HG03342 (cell line): ENCODE measurements around the gene FBXW7.

Experiments
- ATAC-seq: cut with Tn5 transposase; IDR thresholded peaks from one replicate; pipeline ENCODE4 v1.9.1; 2021; ENCODE audit warnings: mild to moderate bottlenecking, moderate library complexity; ENCODE audit not compliant: unreplicated experiment

The FBXW7 gene

DNA sequence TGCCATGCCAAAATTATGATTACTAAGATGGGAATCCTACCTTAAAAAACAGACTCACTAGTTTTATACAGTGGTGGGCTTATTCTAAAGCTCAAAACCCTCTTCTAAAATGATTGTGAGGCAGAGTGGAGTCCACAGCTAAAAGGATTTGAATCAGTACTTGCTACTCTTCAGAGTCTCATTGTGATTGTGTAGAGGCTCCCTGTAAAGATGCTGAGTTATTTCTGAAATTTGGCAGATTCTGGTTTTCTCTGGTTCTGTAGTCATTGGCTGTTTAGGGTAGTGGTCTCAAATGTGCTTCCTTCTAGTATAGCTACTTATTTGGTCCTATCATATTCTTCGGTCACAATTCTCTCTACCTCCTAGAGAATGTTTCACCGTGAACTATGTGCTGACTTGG lies 104.1 kb downstream of the FBXW7 start:
- ATAC-seq: no peak

DNA sequence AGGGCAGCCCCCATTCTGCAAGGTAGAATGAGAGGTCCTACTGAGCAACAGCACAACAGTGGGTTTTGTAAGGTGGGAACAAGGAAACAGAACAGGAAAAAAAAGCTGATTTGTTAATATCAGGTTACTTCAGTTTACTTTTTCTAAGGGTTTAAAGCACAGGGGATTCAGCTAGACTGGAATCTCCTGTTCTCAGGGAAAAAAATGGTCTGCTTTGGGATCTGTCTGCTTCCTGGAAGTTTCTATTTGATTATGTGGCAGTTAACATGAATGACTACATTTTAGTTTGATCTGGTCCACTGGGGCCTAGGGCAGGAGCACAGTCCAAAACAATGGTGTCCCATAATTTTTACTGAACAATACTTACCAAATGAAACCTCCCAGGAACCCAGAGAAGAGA lies 104.6 kb downstream of the FBXW7 start:
- ATAC-seq: no peak

GRCh38 chr4:152430507-152430906 lies 105.4 kb downstream of the FBXW7 start:
- ATAC-seq: no peak

- ATAC-seq: no peak
Observed at GRCh38 chr4:152427981-152428380, 107.9 kb downstream of the FBXW7 start.

DNA sequence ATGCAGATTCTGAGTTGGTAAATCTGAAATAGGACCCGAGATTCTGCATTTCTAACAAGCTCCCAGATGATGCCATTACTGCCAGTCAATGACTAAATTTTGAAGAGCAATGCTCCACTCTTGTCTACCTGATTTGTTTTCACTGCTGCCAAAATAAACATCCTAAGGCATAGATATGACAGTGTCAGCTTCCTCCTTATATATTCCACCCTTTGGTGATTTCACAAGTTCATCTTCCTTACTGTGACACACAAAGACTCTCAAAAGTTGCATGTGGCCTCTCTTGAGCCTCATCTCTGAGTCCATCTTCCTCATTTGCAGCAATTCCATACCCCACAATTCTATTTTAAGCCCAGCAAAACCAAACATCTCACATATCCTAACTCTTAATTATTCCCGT lies 110.9 kb downstream of the FBXW7 start:
- no peak for ATAC-seq

DNA sequence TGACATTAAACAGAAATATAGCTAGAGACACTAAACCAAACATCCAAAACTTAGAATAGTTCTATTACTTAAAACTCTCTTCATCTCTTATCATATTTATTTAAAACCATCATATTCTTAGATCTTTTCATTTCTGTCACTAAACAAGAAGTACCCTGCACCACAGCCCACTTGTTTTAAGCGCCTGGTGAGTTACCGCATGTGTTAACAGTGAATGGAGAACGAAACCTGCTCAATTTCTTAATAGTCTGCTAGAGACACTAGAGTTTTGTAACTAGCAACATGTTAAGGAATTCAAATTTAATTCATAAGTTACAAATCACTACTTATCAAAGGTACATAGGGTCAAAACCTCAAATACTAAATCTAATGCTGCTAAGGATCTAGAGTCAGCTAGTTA lies 111.5 kb downstream of the FBXW7 start:
- no peak for ATAC-seq

- ATAC-seq: no peak
Observed at GRCh38 chr4:152422817-152423320, 113.0 kb downstream of the FBXW7 start.

GRCh38 chr4:152421576-152421975 lies 114.3 kb downstream of the FBXW7 start:
- ATAC-seq: no peak

DNA sequence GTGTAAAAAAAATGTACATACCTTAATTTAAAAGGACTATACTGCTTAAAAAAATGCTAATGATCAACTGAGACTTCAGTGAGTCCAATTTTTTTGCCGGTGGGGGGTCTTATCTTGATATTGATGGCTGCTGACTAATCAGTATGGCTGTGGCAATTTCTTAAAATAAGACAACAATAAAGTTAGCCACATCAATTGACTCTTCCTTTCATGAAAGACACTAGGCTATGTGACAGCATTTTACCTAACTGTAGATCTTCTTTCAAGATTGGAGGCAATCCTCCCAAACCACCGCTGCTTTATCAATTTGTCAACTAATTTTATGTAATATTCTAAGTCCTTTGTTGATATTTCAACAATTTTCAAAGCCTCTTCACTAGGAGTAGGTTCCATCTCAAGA lies 116.1 kb downstream of the FBXW7 start:
- no peak for ATAC-seq

GRCh38 chr4:152417673-152418072 lies 118.2 kb downstream of the FBXW7 start:
- ATAC-seq: no peak

DNA sequence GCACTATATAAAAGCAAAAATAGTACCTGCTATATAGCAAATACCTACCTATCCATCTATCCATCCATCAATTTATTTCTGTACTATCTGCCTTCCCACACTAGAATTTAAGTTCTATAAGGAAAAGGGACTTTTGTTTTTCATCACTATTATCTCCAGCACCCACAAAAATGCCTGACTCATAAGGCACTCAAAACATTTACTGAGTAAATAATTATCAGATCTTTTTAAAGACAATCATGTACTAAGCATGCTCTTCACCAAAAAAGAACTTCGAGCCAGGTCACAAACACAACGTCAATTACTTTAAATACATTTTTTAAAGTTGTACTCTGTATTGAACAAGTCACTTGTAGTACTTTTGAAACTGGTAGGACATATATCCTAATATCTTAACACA lies 119.9 kb downstream of the FBXW7 start:
- ATAC-seq: no peak

- ATAC-seq: peak; percentile 49
Observed at GRCh38 chr4:152408514-152409327, 127.2 kb downstream of the FBXW7 start.

DNA sequence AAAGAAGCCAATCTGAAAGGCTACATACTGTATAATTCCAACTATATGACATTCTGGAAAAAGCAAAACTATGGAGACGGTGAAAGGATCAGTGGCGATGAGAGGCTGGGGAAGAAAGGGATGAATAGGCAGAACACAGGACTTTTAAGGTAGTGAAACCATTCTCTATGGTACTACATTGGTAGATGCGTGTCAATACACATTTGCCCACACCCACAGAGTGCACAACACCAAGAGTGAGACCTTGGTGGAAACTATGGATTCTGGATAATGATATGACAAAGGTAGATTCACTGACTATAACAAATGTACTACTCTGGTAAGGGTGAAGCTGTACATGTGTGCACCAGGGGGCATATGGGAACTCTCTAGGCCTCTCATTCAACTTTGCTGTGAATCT lies 134.5 kb downstream of the FBXW7 start:
- ATAC-seq: no peak

GRCh38 chr4:152399246-152399645 lies 136.6 kb downstream of the FBXW7 start:
- ATAC-seq: no peak

DNA sequence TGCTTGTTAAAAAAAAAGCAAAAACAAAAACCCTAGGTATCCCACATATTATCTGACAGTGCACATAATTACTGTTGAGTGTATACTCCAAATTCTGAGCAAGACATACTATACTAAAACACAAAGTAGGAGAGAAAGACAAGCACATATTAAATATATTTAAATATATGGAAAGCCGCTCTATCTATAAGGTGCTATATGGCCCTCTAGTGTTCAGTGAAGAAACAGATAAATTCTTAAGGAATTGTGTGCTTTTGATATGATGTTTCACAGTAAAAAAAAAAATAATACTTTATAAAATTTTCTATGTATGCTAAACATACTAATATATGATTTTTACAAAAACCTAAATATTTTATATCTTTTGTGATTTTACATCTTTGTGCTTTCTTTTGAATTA lies 137.8 kb downstream of the FBXW7 start:
- ATAC-seq: no peak

GRCh38 chr4:152394791-152395190 lies 141.1 kb downstream of the FBXW7 start:
- no peak for ATAC-seq

- ATAC-seq: no peak
Observed at GRCh38 chr4:152392079-152392478, 143.8 kb downstream of the FBXW7 start.

GRCh38 chr4:152390216-152390615 lies 145.7 kb downstream of the FBXW7 start:
- ATAC-seq: no peak

- ATAC-seq: no peak
Observed at GRCh38 chr4:152389359-152389758, 146.5 kb downstream of the FBXW7 start.

DNA sequence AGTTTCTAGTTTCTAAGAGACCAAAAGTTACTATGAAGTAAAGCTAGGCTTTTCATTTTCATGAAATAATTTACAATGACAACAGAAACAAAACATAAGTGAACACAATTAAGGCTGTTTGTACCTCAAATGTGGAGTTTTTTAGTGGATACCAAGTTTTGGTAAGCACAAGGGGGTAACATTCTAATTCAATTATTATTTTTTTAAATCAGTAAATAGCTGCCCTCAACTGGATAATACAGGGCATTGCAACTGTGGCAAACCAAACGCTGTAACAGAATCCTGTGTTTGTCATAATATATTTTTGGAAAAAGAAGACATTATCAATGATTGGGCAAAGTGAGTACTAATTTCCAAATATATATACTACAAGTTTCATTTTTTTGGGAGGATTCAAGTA lies 150.3 kb downstream of the FBXW7 start:
- no peak for ATAC-seq

- peak; percentile 60 for ATAC-seq
Observed at GRCh38 chr4:152382057-152382785, 153.7 kb downstream of the FBXW7 start.

- no peak for ATAC-seq
Observed at GRCh38 chr4:152380919-152381318, 155.0 kb downstream of the FBXW7 start.
